K562 (cell line): Measurements from ENCODE around the gene EPHB6. TPM values are rescaled to one million over a fixed set of nuclear protein-coding genes. Genes with fewer than 3 reads are reported as not detected.

Experiments
- BHLHE40 ChIP-seq: IDR thresholded peaks from 2 replicates; pipeline ENCODE4 v1.6.1; 2011; ENCODE audit warnings: low read length, improper control_type of control experiment
- E4F1 ChIP-seq: fragments of 250-450 bp; sonication (Bioruptor Pico); IDR thresholded peaks from 2 replicates; pipeline ENCODE4 v1.5.0; 2021; ENCODE audit warnings: mild to moderate bottlenecking, borderline replicate concordance
- HDAC8 ChIP-seq: fragments of 450-650 bp; IDR thresholded peaks from 2 replicates; pipeline ENCODE4 v1.6.1; 2016; ENCODE audit warnings: mild to moderate bottlenecking, missing genetic modification characterization, moderate library complexity, missing compliant biosample characterization
- RNF2 ChIP-seq: sonication (generic); IDR thresholded peaks from 2 replicates; pipeline ENCODE4 v1.6.1; 2016
- SMARCC2 ChIP-seq: fragments of 450-650 bp; IDR thresholded peaks from 2 replicates; pipeline ENCODE4 v1.6.1; 2017; ENCODE audit warnings: antibody characterized with exemption, moderate library complexity, mild to moderate bottlenecking, low read depth
- TAL1 ChIP-seq: fragments of 450-650 bp; IDR thresholded peaks from 2 replicates; pipeline ENCODE4 v1.6.1; 2016; ENCODE audit warnings: mild to moderate bottlenecking
- ZBTB1 ChIP-seq: sonication (generic); formaldehyde crosslinking; IDR thresholded peaks from 2 replicates; pipeline ENCODE4 v1.8.1; 2023; ENCODE audit warnings: missing genetic modification reagents, low read depth, mild to moderate bottlenecking, borderline replicate concordance
- ZNF668 ChIP-seq: fragments of 250-450 bp; sonication (Bioruptor Pico); IDR thresholded peaks from 2 replicates; pipeline ENCODE4 v1.8.0; 2022; ENCODE audit warnings: mild to moderate bottlenecking, inconsistent platforms
- ZNF785 ChIP-seq: fragments of 250-450 bp; sonication (Bioruptor Pico); IDR thresholded peaks from 2 replicates; pipeline ENCODE4 v1.4.0; 2020; ENCODE audit warnings: mild to moderate bottlenecking
- polyA plus RNA-seq, 8 experiments: library from polyadenylated mRNA; depleted of rRNA in 4 of 8; stranded (reverse) in 5 of 8; unstranded in 3 of 8; fragments of >200 nt; fragmentation: Nextera tagmentation in 2 of 8; fragmentation: Illumina TruSeq in 1 of 8; extraction: Ambion mirVana in 2 of 8; extraction: Trizol in 1 of 8; gene quantifications; 2 replicates each; pipeline versions ENCODE4 v1.2.1 to v1.2.3, GENCODE V29; 2011 to 2014; ENCODE audit warnings: inconsistent platforms in 1 of 8, missing spikeins in 1 of 8
- total RNA-seq, 7 experiments: library from RNA; depleted of rRNA in 6 of 7; stranded (reverse); fragments of >200 nt in 6 of 7; fragmentation: Illumina TruSeq in 2 of 7; extraction: Trizol in 2 of 7; gene quantifications; 2 replicates each; pipeline versions ENCODE4 v1.2.1 to v1.2.3, GENCODE V29; 2011 to 2021; ENCODE audit warnings: low replicate concordance in 1 of 7
- TF ChIP-seq, protein P1 (sequence below): sonication (generic); formaldehyde crosslinking; IDR thresholded peaks from 2 replicates; pipeline ENCODE4 v1.8.0; 2022; ENCODE audit warnings: mild to moderate bottlenecking, missing genetic modification reagents
- TF ChIP-seq, protein P2 (sequence below): IDR thresholded peaks from 2 replicates; pipeline ENCODE4 v1.6.1; 2014; ENCODE audit warnings: antibody characterized with exemption
- TF ChIP-seq, protein P3 (sequence below): fragments of 450-650 bp; IDR thresholded peaks from 2 replicates; pipeline ENCODE4 v1.6.1; 2016; ENCODE audit warnings: antibody characterized with exemption
- TF ChIP-seq, protein P4 (sequence below), 2 experiments: IDR thresholded peaks in 1 of 2; conservative IDR thresholded peaks in 1 of 2; 2 replicates each; pipeline ENCODE4 v1.6.1; 2016; ENCODE audit warnings: low read depth in 2 of 2, mild to moderate bottlenecking in 1 of 2, missing compliant biosample characterization in 1 of 2, missing genetic modification characterization in 1 of 2, moderate library complexity in 1 of 2

EPHB6 gene
- total and polyA plus RNA-seq, 9 of the 15 experiments (the other 6 are each of a cell fraction or from before 2014, with no cell fraction given) = 1.4 to 123 (median 7.6) TPM

DNA sequence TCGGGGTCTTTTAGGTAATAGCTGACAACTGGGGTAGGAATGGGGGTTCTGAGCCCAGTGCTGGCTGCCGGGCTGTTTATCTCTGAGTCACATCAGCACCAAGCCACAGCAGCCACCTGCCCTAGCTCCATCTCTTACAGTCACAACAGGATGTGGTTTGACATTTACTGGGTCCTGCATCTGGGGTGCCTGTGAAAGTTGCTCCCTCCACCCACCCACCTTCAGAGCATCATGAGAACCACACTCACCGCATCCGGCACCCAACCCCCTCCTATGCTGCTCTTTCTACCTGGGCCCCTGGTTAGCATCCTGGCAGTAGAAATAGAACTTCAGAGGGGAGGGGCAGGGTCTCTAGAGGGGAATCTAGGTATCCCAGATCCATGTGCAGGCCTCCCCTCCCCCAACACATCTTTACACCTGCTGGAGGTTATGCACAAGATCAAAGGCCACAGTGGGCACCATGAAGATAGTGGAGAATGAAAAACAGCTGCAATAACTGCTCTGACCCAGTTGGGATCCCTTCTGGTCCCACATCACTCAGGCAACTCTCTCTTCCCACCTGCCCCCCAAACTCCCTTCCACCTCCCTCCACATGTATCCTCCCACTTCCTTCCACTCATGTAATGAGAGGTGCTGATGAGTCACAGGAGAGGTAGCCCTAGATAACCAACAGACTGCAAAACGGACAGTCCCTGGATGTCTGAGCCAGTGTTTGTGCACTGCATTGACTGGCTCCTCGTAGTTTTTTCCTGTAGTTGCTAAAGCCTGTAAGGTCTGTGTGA is 45.9 kb upstream of the EPHB6 start (continued):
- TF ChIP-seq E4F1 (CRISPR knock-in tag) = no peak
- TF ChIP-seq SMARCC2 = 0 out of 2 replicates have a peak, but pooled peaks have one; percentile 22
- TF ChIP-seq ZNF785 = no peak
- peak; percentile 23; the same call in 1 of the 2 replicates for TF ChIP-seq BHLHE40
- TF ChIP-seq, protein P1, sequence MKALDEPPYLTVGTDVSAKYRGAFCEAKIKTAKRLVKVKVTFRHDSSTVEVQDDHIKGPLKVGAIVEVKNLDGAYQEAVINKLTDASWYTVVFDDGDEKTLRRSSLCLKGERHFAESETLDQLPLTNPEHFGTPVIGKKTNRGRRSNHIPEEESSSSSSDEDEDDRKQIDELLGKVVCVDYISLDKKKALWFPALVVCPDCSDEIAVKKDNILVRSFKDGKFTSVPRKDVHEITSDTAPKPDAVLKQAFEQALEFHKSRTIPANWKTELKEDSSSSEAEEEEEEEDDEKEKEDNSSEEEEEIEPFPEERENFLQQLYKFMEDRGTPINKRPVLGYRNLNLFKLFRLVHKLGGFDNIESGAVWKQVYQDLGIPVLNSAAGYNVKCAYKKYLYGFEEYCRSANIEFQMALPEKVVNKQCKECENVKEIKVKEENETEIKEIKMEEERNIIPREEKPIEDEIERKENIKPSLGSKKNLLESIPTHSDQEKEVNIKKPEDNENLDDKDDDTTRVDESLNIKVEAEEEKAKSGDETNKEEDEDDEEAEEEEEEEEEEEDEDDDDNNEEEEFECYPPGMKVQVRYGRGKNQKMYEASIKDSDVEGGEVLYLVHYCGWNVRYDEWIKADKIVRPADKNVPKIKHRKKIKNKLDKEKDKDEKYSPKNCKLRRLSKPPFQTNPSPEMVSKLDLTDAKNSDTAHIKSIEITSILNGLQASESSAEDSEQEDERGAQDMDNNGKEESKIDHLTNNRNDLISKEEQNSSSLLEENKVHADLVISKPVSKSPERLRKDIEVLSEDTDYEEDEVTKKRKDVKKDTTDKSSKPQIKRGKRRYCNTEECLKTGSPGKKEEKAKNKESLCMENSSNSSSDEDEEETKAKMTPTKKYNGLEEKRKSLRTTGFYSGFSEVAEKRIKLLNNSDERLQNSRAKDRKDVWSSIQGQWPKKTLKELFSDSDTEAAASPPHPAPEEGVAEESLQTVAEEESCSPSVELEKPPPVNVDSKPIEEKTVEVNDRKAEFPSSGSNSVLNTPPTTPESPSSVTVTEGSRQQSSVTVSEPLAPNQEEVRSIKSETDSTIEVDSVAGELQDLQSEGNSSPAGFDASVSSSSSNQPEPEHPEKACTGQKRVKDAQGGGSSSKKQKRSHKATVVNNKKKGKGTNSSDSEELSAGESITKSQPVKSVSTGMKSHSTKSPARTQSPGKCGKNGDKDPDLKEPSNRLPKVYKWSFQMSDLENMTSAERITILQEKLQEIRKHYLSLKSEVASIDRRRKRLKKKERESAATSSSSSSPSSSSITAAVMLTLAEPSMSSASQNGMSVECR (CRISPR knock-in tag) = no peak; the same call in 1 of the 2 replicates
- TF ChIP-seq TAL1 = no peak
- TF ChIP-seq, protein P2, sequence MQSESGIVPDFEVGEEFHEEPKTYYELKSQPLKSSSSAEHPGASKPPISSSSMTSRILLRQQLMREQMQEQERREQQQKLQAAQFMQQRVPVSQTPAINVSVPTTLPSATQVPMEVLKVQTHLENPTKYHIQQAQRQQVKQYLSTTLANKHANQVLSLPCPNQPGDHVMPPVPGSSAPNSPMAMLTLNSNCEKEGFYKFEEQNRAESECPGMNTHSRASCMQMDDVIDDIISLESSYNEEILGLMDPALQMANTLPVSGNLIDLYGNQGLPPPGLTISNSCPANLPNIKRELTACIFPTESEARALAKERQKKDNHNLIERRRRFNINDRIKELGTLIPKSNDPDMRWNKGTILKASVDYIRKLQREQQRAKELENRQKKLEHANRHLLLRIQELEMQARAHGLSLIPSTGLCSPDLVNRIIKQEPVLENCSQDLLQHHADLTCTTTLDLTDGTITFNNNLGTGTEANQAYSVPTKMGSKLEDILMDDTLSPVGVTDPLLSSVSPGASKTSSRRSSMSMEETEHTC = peak; percentile 35; the same call in 1 of the 2 replicates
- TF ChIP-seq, protein P3, sequence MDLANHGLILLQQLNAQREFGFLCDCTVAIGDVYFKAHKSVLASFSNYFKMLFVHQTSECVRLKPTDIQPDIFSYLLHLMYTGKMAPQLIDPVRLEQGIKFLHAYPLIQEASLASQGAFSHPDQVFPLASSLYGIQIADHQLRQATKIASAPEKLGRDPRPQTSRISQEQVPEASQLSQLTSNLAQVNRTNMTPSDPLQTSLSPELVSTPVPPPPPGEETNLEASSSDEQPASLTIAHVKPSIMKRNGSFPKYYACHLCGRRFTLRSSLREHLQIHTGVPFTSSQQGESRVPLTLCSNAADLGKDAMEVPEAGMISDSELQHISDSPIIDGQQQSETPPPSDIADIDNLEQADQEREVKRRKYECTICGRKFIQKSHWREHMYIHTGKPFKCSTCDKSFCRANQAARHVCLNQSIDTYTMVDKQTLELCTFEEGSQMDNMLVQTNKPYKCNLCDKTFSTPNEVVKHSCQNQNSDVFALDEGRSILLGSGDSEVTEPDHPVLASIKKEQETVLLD = 0 out of 2 replicates have a peak, but pooled peaks have one; percentile 17
- no peak for TF ChIP-seq ZNF668 (CRISPR knock-in tag)
- TF ChIP-seq RNF2 = peak; percentile 74; the same call in 1 of the 2 replicates
- TF ChIP-seq, protein P4, sequence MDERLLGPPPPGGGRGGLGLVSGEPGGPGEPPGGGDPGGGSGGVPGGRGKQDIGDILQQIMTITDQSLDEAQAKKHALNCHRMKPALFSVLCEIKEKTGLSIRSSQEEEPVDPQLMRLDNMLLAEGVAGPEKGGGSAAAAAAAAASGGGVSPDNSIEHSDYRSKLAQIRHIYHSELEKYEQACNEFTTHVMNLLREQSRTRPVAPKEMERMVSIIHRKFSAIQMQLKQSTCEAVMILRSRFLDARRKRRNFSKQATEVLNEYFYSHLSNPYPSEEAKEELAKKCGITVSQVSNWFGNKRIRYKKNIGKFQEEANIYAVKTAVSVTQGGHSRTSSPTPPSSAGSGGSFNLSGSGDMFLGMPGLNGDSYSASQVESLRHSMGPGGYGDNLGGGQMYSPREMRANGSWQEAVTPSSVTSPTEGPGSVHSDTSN (CRISPR knock-in tag; IDR thresholded peaks at IDR 0.05; ENCODE audit: low read depth) = no peak
- TF ChIP-seq, protein P4 (tag; conservative IDR thresholded peaks at IDR 0.05; ENCODE audit: low read depth) = no peak
- 0 out of 2 replicates have a peak, but pooled peaks have one; percentile 44 for TF ChIP-seq ZBTB1 (CRISPR knock-in tag)
- no peak for TF ChIP-seq HDAC8 (tag)
